ENCODE data around the gene ADCYAP1R1. TPM values are rescaled to one million over a fixed set of nuclear protein-coding genes. Genes with fewer than 3 reads are reported as not detected.

The ADCYAP1R1 gene
- total RNA-seq, 3 donors from 2014 or later (not counting 1 experiment from before 2014, with no cell fraction given): not detected

DNA sequence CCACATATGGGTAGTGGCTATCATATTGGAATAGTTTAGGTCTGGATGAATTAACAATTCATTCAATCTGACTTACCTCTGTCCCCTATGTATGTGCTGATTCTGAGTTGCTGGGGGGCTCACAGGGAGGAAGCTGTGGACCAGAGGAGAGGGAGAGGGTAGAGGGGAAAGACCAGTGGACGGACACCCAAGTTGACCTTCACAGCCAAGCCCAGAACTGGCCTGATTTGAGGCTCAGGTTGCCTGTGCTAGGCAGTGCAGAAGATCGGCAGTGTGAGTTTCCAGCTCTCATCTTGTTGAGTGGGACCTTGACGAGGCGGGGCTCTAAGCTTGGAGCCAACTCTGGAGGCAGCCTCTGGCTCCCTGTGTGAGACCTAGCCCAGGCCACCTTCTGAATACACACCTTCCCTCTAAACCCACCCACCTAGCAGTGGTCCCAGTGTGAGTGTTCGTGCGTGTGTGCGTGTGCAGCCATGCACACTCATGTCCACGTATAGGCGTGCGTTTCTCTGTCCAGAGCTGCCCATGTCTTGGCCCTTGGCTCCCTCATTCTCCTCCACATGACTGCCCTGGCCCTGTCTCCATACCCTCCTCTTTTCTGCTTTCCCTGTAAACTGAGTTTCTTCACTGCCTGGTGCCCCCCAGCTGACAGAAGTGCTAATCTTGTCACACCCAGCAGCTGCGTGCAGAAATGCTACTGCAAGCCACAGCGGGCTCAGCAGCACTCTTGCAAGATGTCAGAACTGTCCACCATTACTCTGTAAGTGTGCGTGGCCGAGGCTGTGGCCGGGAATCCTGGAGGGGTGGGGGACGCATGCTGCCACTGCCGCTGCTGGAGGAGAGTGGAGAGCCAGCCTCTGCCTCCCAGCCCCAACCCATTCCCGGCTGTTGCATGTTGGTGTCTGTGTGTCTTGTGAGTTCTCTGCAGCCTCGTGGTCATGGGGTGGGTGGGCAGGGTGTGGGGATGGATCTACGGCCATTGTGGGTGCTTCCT, 47.6 kb downstream of the ADCYAP1R1 start:
- no peak for DNase-seq

DNA sequence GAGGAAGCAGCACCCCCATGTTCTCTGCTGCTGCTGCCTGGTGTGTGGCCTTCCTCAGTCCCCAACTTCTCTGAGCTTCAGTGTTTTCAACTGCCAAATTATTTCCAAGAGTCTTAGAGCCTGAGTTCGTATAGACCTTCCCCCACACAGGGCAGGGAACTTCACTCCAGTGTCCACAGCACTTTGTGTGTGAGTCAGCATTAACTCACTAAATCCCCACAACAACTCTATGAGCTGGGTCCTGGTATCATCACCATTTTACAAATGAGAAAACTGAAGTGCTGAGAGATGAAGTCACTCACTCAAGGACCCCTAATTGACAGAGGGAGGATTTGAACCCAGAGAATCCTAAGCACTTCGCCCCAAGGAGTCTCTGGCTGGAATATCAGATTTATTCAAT, 48.3 kb downstream of the ADCYAP1R1 start:
- ATAC-seq: no peak
- no peak overlapping the region for H3K27ac Mint-ChIP-seq
- no peak for DNase-seq
- no peaks in the 10 kb centered on the region for H3K36me3 Mint-ChIP-seq
- WGBS (ENCODE audit: insufficient coverage): 48% methylated on average over 2 of the region's 2 CpGs
- H3K4me1 Mint-ChIP-seq: no peaks in the 10 kb centered on the region
- no peaks in the 10 kb centered on the region for H3K9me3 Mint-ChIP-seq
- Histone ChIP-seq H3K4me3 (ENCODE audit: low read length) (no peak overlapping the region), H3K36me3 (ENCODE audit: control insufficient read depth, insufficient read depth, low read length) (no peaks in the 10 kb centered on the region), H3K27me3 (ENCODE audit: control insufficient read depth, insufficient read depth, low read length) (no peaks in the 10 kb centered on the region), H3K9me3 (ENCODE audit: control insufficient read depth, insufficient read depth, low read length) (no peaks in the 10 kb centered on the region), H3K27ac (ENCODE audit: low read length) (no peak overlapping the region), H3K4me1 (ENCODE audit: control insufficient read depth, insufficient read depth, low read length) (no peaks in the 10 kb centered on the region)
- no peak overlapping the region for H3K4me3 Mint-ChIP-seq
- intact Hi-C loops (cut with micrococcal nuclease): no loop called here
- TF ChIP-seq, protein P1, sequence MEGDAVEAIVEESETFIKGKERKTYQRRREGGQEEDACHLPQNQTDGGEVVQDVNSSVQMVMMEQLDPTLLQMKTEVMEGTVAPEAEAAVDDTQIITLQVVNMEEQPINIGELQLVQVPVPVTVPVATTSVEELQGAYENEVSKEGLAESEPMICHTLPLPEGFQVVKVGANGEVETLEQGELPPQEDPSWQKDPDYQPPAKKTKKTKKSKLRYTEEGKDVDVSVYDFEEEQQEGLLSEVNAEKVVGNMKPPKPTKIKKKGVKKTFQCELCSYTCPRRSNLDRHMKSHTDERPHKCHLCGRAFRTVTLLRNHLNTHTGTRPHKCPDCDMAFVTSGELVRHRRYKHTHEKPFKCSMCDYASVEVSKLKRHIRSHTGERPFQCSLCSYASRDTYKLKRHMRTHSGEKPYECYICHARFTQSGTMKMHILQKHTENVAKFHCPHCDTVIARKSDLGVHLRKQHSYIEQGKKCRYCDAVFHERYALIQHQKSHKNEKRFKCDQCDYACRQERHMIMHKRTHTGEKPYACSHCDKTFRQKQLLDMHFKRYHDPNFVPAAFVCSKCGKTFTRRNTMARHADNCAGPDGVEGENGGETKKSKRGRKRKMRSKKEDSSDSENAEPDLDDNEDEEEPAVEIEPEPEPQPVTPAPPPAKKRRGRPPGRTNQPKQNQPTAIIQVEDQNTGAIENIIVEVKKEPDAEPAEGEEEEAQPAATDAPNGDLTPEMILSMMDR (IDR thresholded peaks at IDR 0.05): no peak
- peaks cover 0 to 5% of the 10 kb centered on the region in 2 donors for H3K27me3 Mint-ChIP-seq (ENCODE audit: low read depth in 2 of 2)

More for the DNA sequence above, 47.6 kb downstream of the ADCYAP1R1 start:
- H3K4me1 ChIP-seq (ENCODE audit: control insufficient read depth, insufficient read depth, low read length): no peaks in the 10 kb centered on the region
- 76% methylated on average over 19 of the region's 20 CpGs for WGBS (ENCODE audit: insufficient coverage)
- no peak overlapping the region for H3K27ac ChIP-seq (ENCODE audit: low read length)
- H3K27me3 ChIP-seq (ENCODE audit: control insufficient read depth, insufficient read depth, low read length): no peaks in the 10 kb centered on the region
- peaks cover 0 to 5% of the 10 kb centered on the region in 2 donors for H3K27me3 Mint-ChIP-seq (ENCODE audit: low read depth in 2 of 2)
- intact Hi-C loops (cut with micrococcal nuclease): no loop called here
- H3K4me3 Mint-ChIP-seq: no peak overlapping the region
- TF ChIP-seq, protein P1 (IDR thresholded peaks at IDR 0.05): no peak
- no peaks in the 10 kb centered on the region for H3K36me3 ChIP-seq (ENCODE audit: control insufficient read depth, insufficient read depth, low read length)
- no peak overlapping the region for H3K4me3 ChIP-seq (ENCODE audit: low read length)
- no peaks in the 10 kb centered on the region for H3K9me3 ChIP-seq (ENCODE audit: control insufficient read depth, insufficient read depth, low read length)
- no peaks in the 10 kb centered on the region for H3K4me1 Mint-ChIP-seq
- no peak for ATAC-seq
- no peaks in the 10 kb centered on the region for H3K9me3 Mint-ChIP-seq
- no peaks in the 10 kb centered on the region for H3K36me3 Mint-ChIP-seq
- no peak overlapping the region for H3K27ac Mint-ChIP-seq

DNA sequence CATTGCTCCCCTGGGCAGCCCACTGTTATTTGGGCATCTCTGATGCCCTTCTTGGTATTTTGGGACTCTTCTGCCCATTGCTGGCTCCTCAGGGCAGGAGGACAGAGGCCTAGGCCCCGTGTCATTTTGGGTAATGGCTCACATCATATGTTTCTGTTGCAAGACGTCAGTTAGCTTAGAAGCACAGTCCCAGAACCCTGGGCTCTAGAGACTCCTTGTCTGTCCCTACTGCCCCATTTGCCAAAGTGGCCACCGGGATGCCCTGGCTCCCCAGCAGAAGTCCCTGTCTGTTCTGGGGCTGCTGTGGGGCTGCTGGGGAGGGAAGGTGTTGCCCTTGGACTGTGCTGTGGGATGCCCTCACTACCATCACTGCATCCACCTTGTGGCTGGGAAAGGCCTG, 48.8 kb downstream of the ADCYAP1R1 start:
- Histone ChIP-seq H3K36me3 (ENCODE audit: control insufficient read depth, insufficient read depth, low read length) (no peaks in the 10 kb centered on the region), H3K27ac (ENCODE audit: low read length) (no peak overlapping the region), H3K27me3 (ENCODE audit: control insufficient read depth, insufficient read depth, low read length) (no peaks in the 10 kb centered on the region), H3K4me1 (ENCODE audit: control insufficient read depth, insufficient read depth, low read length) (no peaks in the 10 kb centered on the region), H3K4me3 (ENCODE audit: low read length) (no peak overlapping the region), H3K9me3 (ENCODE audit: control insufficient read depth, insufficient read depth, low read length) (no peaks in the 10 kb centered on the region)
- no peaks in the 10 kb centered on the region for H3K9me3 Mint-ChIP-seq
- peaks cover 0 to 5% of the 10 kb centered on the region in 2 donors for H3K27me3 Mint-ChIP-seq (ENCODE audit: low read depth in 2 of 2)
- 76% methylated on average over 3 of the region's 3 CpGs for WGBS (ENCODE audit: insufficient coverage)
- H3K4me3 Mint-ChIP-seq: no peak overlapping the region
- no peak for ATAC-seq
- no peaks in the 10 kb centered on the region for H3K4me1 Mint-ChIP-seq
- TF ChIP-seq, protein P1 (IDR thresholded peaks at IDR 0.05): no peak
- no peaks in the 10 kb centered on the region for H3K36me3 Mint-ChIP-seq
- no peak for DNase-seq
- H3K27ac Mint-ChIP-seq: no peak overlapping the region
- intact Hi-C loops (cut with micrococcal nuclease): no loop called here

Data from natural killer cell (primary cell).